SK-N-SH (cell line): Measurements from ENCODE around the gene CD109.

Experiments
- EZH2phosphoT487 ChIP-seq: fragments of 200-600 bp; sonication (generic); IDR thresholded peaks from 2 replicates; pipeline ENCODE4 v1.6.1; 2017; ENCODE audit warnings: low read depth, mixed run types, mild to moderate bottlenecking, antibody characterized with exemption, moderate library complexity, borderline replicate concordance
- FOSL2 ChIP-seq: IDR thresholded peaks from 2 replicates; pipeline ENCODE4 v1.4.0; 2012; ENCODE audit warnings: low read depth, mild to moderate bottlenecking, moderate library complexity, borderline replicate concordance
- FOXM1 ChIP-seq: IDR thresholded peaks from 2 replicates; pipeline ENCODE4 v1.4.0; 2012; ENCODE audit warnings: low read depth, mild to moderate bottlenecking
- GABPA ChIP-seq: IDR thresholded peaks from 2 replicates; pipeline ENCODE4 v1.4.0; 2012; ENCODE audit warnings: low read depth, mild to moderate bottlenecking
- POLR2AphosphoS5 ChIP-seq: IDR thresholded peaks from 2 replicates; pipeline ENCODE4 v1.6.1; 2012; ENCODE audit warnings: low read depth, low read length
- RAD21 ChIP-seq: IDR thresholded peaks from 2 replicates; pipeline ENCODE4 v1.6.1; 2012; ENCODE audit warnings: mild to moderate bottlenecking, low read length
- RFX5 ChIP-seq: IDR thresholded peaks from 2 replicates; pipeline ENCODE4 v1.6.1; 2012; ENCODE audit warnings: mild to moderate bottlenecking, improper control_type of control experiment, low read length
- SMC3 ChIP-seq: IDR thresholded peaks from 2 replicates; pipeline ENCODE4 v1.6.1; 2012; ENCODE audit warnings: low read depth, low read length, improper control_type of control experiment
- TF ChIP-seq, protein P1 (sequence below): fragments of 200-600 bp; sonication (generic); IDR thresholded peaks from 2 replicates; pipeline ENCODE4 v1.6.1; 2017; ENCODE audit warnings: antibody characterized with exemption, mild to moderate bottlenecking, moderate library complexity
- TF ChIP-seq, protein P2 (sequence below): IDR thresholded peaks from 2 replicates; pipeline ENCODE4 v1.4.0; 2012; ENCODE audit warnings: low read depth, borderline replicate concordance
- TF ChIP-seq, protein P3 (sequence below): fragments of 150-350 bp; IDR thresholded peaks from 2 replicates; pipeline ENCODE4 v1.6.1; 2017; ENCODE audit warnings: antibody characterized with exemption, low read length, low read depth, borderline replicate concordance
- TF ChIP-seq, protein P4 (sequence below): IDR thresholded peaks from 2 replicates; pipeline ENCODE4 v1.4.0; 2012; ENCODE audit warnings: low read depth
- TF ChIP-seq, protein P5 (sequence below): IDR thresholded peaks from 2 replicates; pipeline ENCODE4 v1.6.1; 2012; ENCODE audit warnings: mild to moderate bottlenecking, low read depth, low read length, moderate library complexity

DNA sequence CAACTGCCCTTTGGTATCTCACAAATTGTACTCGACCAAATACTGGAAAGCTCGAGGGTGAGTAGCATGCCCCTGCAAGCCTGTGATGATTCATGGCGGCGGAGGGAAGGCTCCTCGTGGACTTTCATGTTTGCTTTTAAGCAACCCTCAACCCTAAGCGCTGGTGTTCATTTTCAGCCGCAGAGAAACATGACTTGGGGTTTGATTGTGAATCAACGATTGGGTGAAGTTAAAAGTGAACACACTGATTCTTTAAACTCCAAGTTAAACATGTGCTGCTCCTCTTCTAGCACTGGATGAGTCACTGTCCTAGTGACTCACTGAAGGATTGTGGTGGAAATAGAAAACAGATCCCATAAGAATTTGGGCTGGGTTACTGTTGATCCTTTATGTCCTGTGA, 8.3 kb downstream of the CD109 start:
- TF ChIP-seq, protein P1, sequence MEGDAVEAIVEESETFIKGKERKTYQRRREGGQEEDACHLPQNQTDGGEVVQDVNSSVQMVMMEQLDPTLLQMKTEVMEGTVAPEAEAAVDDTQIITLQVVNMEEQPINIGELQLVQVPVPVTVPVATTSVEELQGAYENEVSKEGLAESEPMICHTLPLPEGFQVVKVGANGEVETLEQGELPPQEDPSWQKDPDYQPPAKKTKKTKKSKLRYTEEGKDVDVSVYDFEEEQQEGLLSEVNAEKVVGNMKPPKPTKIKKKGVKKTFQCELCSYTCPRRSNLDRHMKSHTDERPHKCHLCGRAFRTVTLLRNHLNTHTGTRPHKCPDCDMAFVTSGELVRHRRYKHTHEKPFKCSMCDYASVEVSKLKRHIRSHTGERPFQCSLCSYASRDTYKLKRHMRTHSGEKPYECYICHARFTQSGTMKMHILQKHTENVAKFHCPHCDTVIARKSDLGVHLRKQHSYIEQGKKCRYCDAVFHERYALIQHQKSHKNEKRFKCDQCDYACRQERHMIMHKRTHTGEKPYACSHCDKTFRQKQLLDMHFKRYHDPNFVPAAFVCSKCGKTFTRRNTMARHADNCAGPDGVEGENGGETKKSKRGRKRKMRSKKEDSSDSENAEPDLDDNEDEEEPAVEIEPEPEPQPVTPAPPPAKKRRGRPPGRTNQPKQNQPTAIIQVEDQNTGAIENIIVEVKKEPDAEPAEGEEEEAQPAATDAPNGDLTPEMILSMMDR = no peak
- TF ChIP-seq EZH2phosphoT487 (no peak), RFX5 (no peak), GABPA (no peak), RAD21 (no peak), FOSL2 (peak; percentile 99), FOXM1 (peak; percentile 35; the same call in 1 of the 2 replicates), SMC3 (no peak), POLR2AphosphoS5 (peak; percentile 85)
- TF ChIP-seq, protein P2, sequence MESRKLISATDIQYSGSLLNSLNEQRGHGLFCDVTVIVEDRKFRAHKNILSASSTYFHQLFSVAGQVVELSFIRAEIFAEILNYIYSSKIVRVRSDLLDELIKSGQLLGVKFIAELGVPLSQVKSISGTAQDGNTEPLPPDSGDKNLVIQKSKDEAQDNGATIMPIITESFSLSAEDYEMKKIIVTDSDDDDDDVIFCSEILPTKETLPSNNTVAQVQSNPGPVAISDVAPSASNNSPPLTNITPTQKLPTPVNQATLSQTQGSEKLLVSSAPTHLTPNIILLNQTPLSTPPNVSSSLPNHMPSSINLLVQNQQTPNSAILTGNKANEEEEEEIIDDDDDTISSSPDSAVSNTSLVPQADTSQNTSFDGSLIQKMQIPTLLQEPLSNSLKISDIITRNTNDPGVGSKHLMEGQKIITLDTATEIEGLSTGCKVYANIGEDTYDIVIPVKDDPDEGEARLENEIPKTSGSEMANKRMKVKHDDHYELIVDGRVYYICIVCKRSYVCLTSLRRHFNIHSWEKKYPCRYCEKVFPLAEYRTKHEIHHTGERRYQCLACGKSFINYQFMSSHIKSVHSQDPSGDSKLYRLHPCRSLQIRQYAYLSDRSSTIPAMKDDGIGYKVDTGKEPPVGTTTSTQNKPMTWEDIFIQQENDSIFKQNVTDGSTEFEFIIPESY = peak; percentile 56; the same call in 1 of the 2 replicates
- TF ChIP-seq, protein P3, sequence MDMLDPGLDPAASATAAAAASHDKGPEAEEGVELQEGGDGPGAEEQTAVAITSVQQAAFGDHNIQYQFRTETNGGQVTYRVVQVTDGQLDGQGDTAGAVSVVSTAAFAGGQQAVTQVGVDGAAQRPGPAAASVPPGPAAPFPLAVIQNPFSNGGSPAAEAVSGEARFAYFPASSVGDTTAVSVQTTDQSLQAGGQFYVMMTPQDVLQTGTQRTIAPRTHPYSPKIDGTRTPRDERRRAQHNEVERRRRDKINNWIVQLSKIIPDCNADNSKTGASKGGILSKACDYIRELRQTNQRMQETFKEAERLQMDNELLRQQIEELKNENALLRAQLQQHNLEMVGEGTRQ = no peak
- TF ChIP-seq, protein P4, sequence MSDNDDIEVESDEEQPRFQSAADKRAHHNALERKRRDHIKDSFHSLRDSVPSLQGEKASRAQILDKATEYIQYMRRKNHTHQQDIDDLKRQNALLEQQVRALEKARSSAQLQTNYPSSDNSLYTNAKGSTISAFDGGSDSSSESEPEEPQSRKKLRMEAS = peak; percentile 97
- TF ChIP-seq, protein P5, sequence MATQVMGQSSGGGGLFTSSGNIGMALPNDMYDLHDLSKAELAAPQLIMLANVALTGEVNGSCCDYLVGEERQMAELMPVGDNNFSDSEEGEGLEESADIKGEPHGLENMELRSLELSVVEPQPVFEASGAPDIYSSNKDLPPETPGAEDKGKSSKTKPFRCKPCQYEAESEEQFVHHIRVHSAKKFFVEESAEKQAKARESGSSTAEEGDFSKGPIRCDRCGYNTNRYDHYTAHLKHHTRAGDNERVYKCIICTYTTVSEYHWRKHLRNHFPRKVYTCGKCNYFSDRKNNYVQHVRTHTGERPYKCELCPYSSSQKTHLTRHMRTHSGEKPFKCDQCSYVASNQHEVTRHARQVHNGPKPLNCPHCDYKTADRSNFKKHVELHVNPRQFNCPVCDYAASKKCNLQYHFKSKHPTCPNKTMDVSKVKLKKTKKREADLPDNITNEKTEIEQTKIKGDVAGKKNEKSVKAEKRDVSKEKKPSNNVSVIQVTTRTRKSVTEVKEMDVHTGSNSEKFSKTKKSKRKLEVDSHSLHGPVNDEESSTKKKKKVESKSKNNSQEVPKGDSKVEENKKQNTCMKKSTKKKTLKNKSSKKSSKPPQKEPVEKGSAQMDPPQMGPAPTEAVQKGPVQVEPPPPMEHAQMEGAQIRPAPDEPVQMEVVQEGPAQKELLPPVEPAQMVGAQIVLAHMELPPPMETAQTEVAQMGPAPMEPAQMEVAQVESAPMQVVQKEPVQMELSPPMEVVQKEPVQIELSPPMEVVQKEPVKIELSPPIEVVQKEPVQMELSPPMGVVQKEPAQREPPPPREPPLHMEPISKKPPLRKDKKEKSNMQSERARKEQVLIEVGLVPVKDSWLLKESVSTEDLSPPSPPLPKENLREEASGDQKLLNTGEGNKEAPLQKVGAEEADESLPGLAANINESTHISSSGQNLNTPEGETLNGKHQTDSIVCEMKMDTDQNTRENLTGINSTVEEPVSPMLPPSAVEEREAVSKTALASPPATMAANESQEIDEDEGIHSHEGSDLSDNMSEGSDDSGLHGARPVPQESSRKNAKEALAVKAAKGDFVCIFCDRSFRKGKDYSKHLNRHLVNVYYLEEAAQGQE = no peak
